GM18505 (cell line): ENCODE results near the gene IQCM.

Experiments used
- ATAC-seq: cut with Tn5 transposase; IDR thresholded peaks from one replicate; pipeline ENCODE4 v1.9.1; 2021; ENCODE audit not compliant: unreplicated experiment
- POLR2A ChIP-seq: IDR thresholded peaks from 4 replicates; pipeline ENCODE4 v1.6.1; 2011; ENCODE audit warnings: borderline replicate concordance; ENCODE audit not compliant: insufficient read depth, insufficient read length; ENCODE audit errors: extremely low read depth

The IQCM gene

DNA sequence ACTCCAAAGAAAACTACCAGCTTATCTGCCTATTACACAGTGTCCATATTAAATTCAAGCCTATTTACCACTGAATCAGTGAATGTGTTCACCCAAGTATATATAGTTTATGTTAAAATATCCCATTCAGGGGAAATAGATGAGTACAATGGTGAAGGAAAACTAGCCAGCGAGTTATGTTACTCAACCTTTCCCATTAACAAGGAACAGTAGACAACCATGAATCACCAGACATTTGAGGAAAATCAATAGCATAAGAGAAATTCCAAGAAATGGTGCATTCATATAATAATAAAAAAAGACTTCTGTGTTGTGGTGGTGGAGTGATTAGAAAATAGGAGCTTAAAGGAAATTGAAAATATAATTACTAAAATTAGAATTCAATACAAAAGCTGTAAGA lies 21.3 kb downstream of the IQCM start:
- TF ChIP-seq POLR2A = no peak
- ATAC-seq = no peak

DNA sequence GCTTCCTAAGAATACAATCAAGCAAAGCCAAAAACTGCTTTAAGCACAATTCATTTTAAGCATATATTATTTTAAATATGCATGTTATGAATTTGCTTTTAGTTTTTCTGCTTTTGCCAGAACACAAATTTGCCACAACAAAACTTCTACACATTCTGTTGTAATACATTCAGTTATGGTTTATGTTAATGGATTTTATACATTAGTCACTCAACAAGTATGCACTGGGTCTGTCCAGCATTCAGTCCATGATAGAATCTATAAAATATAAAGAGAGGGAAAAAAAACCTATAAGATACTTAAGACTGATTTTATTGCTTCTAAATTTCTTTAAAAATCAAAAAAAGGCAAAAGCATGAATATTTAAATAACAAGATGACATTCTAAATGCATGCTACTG lies 22.2 kb downstream of the IQCM start:
- no peak for ATAC-seq
- no peak for TF ChIP-seq POLR2A

- no peak for ATAC-seq
- no peak for TF ChIP-seq POLR2A
Measured at GRCh38 chr4:149791851-149792250, 23.8 kb downstream of the IQCM start.

GRCh38 chr4:149790172-149790907 lies 25.3 kb downstream of the IQCM start:
- no peak for ATAC-seq

DNA sequence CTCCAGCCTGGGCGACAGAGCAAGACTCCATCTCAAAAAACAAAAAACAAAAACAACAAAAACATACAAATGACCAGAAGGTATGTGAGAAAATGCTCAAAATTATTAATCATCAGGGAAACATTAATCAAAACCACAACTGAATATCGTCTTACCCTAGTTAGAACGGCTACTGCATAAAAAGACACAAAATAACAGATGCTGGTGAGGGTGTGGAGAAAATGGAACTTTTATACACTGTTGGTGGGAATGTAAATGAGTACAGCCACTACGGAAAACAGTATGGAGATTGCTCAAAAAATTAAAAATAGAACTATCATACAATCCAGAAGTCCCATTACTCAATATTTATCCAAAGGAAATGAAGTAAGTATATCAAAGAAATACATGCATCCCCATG lies 27.3 kb downstream of the IQCM start:
- no peak for TF ChIP-seq POLR2A

More at GRCh38 chr4:149790172-149790907, 25.3 kb downstream of the IQCM start:
- TF ChIP-seq POLR2A = no peak

GRCh38 chr4:149785696-149786431 lies 29.8 kb downstream of the IQCM start:
- ATAC-seq = no peak
- no peak for TF ChIP-seq POLR2A

More for the DNA sequence above, 27.3 kb downstream of the IQCM start:
- no peak for ATAC-seq

- no peak for ATAC-seq
- TF ChIP-seq POLR2A = no peak
Measured at GRCh38 chr4:149784018-149784417, 31.6 kb downstream of the IQCM start.

DNA sequence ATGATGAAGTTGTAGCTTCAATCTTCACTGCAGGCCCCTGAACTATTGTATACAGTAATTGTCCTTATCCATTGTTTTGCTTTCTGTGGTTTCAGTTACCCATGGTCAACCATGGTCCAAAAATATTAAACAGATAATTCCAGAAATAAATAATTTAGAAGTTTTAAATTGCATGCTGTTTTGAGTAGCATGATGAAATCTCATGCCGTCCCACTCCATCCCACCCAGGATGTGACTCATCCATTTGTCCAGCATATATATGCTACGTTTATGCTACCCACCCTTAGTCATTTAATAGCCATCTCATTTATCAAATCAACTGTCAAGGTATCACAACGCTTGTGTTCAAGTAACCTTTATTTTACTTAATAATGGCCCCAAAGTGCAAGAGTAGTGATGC lies 34.5 kb downstream of the IQCM start:
- no peak for TF ChIP-seq POLR2A
- ATAC-seq = no peak

DNA sequence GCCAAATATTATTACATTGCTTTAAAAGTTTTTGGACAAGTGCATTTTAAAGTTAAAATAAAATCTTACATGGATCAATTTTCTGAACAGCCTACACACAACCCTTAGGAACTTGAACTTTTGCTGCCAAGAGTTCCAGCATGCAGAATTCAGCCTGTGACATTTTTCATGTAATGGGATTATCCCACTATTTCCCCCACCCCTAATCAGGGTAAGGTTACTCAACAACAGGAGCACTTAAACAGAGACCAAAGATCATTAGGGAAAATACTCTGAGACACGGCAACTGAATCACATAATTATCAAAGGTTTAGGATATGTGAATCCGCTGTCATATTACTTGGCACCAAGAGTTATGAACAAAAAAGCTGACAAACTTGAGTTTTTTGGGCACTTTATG lies 47.2 kb downstream of the IQCM start:
- no peak for TF ChIP-seq POLR2A
- no peak for ATAC-seq

GRCh38 chr4:149766135-149766534 lies 49.5 kb downstream of the IQCM start:
- ATAC-seq = no peak
- no peak for TF ChIP-seq POLR2A

GRCh38 chr4:149765630-149766029 lies 50.0 kb downstream of the IQCM start:
- no peak for ATAC-seq
- TF ChIP-seq POLR2A = no peak

DNA sequence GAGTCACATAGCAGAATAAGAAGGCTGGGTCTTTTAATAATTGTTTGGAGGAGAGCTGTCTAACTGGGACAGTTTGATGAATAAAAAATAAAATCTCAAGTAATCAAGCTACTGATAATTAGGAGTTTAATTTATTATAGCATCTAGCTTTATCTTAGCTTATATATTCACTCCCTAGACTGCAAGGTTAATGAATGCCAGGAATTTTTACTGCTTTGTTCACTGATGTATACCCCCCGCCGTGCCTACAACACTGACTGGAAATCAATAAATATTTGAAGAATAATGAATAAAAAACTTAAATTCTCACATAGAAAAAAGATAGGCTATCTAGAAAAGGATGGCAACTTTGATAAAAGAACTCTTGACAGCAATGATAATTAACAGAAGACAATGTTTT lies 59.7 kb downstream of the IQCM start:
- ATAC-seq = no peak
- TF ChIP-seq POLR2A = no peak

DNA sequence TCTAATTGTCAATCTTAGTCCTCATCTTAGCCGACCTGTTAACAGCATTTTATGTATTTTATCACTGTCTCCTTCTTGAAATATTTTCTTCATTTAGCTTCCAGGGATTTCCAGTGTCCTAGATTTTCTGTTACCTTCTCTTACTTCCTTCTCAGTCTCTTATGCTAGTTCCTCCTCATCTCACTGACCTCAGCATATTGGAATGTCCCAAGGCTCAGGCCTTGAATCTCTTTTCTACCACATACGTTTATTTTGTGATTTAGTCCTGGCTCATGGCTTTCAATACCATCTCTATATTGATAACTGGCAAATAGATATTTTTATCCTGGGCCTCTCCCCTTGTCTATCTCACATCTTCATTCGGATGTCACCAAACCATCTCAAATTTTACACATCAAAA lies 61.1 kb downstream of the IQCM start:
- TF ChIP-seq POLR2A = no peak
- ATAC-seq = no peak

DNA sequence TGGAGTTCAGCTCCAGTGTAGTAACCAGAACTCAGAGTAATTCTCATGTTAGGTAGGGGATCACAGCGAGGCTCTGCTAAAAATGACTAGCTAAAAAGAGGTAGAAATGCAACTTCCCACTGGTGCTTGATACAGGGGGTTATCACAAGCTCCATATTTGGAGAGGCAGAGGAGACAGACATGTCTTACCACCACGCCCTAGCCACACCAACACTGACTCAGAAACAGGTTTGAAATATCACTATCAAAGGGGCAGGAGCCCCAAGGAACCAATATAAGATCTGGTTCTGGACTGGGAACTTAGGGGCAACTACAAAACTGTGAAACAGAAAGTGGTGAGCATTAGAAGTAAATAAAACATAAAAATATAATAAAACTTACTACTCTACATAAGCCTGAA lies 62.9 kb downstream of the IQCM start:
- no peak for TF ChIP-seq POLR2A
- no peak for ATAC-seq
